CD4-positive, alpha-beta T cell treated with Interleukin-4 for 4 hours (primary cell): ENCODE results near the gene PM20D1.

Source experiments
- DNase-seq: peaks from one replicate; pipeline ENCODE4 v3.0.0-alpha.2; 2020

The PM20D1 gene

DNA sequence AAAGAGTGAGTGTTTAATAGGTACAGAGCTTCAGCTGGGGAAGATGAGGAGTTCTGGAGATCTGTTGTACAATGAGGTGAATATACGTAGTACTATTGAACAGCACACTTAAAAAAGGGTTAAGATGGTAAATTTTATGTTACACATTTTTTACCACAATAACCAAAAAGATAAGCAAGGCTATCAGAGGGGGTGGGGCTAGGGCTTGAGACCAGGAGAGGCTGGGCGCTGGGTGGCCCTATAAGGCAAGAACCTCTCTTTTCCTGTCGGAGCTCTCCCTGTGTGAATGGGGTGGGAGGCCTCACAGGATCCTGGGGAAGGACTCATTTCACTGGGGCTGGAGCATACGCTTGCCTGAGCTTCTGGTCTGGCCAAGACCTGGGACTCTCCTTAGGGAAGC lies 45.9 kb downstream of the PM20D1 start:
- no peak for DNase-seq

DNA sequence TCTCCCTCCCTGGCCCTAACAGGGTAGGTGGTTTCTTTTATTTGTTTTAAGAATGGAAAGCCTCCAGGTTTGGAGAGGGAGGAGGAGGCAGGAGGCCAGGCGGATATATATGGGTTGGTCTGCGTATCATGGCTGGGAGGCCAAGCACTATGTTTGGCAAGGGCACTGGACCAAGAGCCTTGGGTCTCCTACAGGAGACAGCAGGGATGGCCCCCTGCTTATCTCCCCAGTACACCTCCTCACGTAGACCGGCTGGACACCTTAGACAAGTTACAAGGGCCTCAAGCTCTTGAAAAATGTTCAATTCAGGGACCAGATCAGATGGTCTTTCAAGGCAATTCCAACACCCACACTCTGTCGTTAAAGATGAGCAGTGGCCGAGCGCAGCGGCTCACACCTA lies 47.9 kb downstream of the PM20D1 start:
- DNase-seq: no peak

DNA sequence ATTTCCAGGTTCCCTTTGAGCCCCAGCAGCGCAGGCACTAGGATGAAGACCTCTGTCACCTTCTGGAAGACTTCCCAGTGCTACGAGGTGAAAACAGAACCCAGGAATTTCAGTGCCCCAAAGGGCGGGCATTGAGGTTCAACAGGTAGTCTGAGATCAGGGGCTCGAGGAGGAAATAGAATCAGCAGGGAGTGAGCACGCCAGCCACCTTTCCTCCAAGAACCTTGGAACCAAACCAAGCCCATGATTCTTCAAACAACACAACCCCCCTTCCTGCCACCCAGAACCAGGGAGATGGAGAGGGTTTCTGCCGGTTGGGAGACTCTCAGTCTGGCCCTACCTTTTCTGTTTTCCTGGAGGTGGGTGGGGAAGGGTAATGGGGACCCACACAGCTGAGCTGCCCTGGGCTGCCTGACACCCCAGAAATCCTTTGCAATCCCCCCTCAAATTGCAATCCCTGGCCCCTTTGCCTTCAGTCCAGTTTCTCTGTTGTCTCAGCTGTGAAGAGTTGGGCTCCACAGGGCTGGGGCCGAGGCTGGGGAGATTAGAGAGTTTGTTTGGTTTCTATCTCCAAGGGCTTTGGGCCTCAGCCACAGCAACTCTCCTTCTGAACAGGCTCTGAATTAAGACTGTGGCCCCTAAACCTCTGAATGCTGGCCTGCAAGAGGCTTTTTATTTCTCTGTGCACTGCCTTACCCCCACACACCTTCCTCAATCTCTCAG lies 48.8 kb downstream of the PM20D1 start:
- DNase-seq: no peak

DNA sequence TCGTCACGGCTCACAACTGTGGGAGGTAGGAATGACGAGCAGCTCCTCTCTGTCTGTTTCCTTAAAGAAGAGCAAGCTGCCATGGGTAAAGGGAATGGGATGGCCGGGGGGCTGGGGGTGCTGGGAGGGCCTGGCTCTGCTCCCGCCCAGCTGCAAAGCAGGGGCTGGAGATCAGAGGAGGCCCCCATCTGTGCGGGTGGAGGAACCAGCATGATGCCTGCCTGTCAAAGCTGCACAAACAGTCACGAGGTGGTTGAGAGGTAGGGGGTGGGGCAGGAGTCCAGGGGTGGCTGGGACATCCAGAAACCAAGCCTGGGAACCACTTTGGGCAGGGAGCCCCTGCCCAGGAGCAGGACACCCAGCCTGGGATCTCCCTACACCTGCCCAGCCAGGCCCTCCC lies 49.5 kb downstream of the PM20D1 start:
- no peak for DNase-seq

DNA sequence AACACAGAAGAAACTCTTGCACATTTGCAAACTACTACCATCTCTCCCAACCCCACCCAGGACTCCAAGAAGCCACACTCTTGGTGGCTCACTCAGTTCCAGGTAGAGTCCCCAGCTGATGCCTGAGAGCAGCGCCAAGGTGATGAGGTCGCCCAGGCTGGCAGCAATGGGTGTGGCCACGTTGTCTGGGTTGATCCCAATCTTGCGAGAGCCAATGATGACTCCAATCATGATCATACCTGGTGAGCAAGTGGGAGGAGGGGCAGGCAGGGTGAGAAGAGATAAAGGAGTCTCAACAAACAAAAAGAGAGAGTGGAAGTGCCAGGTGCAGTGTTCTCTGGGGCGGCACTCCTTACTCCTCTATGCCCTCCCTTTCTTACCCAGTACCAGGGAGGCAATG lies 51.4 kb downstream of the PM20D1 start:
- DNase-seq: no peak

DNA sequence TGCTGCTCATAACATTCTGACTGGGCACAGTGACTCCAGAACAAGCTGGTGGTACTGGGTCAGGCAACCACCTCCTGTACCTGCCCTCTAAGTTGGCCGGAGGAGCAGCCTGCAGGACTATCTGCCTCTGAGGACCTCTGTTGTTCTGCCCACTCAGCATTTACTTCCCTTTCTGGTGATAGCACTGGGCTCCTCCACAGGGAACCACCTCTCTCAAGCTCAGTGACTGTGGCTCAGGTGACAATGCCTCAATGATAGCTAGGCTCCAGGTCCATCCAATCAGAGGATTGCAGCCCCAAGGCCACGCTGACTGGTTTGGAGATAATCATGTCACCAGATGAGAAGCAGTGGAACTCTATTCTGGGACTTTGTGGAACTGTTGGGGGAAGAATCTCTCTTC lies 52.8 kb downstream of the PM20D1 start:
- DNase-seq: no peak

DNA sequence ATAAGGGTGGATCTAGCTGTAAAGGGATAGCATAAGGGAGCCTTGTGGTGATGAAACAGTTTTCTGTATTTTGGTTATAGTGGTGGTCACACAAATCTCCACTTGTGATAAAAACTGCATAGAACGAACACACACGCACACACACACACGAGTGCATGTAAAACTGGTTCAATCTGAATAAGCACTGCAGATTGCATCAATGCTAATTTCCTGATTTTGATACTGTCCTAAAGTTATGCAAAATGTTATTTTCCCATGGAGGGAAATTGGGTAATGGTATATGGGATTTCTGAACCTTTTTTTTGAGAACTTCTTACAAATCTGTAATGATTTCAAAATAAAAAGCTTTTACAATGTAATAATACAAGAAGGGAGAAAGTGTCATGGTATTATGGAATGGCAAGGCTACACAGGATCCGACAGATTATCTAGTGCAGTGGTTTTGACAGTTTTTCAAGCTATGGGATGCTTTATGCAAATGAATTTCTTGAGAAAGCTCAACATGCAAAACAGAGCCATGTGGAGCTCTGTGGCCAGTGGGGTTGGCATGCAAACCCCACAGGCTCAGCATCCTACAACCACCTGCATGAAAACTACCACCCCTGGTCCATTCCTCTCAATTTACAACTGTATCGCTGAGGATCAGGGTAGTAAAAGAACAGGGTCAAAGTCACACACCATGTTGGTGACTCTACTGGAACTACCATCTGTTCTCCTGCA lies 55.8 kb downstream of the PM20D1 start:
- no peak for DNase-seq

DNA sequence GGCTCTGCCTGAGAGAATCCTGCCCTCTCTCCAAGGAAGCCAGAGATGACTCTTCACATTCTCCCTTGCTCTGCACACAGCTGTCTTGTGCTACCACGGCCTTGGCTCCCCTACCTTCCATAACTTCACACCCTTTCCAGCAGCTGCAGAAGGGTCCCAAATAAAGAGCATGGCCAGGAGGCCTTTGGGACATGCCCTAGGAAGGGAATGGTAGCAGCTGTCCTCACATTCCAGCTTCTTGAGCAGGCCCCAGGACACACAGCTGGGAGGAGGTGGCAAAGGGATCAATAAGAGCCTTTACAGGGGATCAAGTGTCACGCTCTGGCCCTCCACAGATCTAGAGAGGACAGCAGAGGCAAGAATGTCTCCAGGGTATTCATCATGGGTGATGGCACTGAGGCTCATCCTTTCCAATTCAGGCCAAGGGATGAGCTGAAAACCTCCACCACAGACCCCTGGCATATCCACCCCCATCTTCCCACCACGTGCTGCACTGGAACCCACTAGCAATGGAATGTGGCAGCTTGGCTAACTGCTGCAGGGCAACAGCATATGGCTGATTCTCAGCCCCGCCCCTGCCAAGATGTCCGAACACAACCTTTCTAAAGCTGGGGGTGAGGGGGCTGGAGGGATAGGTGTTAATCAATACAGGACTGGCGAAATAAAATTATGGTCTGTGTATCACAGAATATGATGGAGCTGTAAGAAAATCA lies 56.8 kb downstream of the PM20D1 start:
- DNase-seq: no peak

DNA sequence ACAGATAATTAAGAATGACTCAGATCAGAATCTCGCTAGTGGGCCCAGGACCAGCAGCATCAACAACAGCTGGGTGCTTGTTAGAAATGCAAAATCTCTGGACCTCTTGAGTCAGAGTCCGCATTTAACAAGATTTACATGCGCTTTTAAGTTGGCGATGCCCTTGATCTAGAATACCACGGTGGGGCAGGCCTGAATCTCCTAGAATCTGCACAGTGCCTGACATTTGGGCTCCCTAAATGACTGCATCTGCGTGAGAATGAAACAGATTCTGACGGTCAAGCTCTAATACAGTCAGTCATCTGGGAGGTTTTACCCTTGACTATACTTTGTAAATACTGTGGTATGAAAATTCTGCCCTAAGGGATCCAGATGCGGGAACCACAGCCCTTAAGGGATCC lies 57.5 kb downstream of the PM20D1 start:
- no peak for DNase-seq

DNA sequence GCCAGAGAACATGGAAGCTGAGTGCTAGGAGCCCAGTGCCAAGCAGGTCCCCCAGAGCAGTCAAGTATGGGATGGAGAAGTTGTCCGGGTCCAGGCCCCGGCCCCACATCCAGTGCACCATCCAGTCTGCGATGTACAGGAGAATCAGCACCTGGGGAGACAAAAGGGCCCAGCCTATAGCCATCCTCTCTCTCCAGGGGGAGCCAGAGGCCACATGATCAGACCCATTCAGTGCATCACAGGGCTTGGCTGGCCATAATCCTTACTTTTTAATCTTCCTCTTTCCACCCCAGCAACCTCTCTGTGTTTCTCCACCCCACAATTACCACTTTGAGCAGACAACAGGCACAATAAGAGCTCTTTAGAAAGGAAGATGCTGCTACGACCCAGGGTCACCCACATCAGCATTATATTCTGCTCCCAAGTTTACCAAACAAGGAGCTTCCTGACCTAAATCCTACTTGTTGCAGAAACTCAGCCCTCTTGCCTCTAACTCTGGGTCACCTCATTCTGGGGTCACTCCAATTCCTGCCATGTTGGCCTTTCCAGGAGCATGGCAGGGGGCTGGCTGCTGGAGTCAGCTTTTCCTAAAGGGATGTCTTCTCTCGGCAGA lies 58.3 kb downstream of the PM20D1 start:
- peak; percentile 61 for DNase-seq

DNA sequence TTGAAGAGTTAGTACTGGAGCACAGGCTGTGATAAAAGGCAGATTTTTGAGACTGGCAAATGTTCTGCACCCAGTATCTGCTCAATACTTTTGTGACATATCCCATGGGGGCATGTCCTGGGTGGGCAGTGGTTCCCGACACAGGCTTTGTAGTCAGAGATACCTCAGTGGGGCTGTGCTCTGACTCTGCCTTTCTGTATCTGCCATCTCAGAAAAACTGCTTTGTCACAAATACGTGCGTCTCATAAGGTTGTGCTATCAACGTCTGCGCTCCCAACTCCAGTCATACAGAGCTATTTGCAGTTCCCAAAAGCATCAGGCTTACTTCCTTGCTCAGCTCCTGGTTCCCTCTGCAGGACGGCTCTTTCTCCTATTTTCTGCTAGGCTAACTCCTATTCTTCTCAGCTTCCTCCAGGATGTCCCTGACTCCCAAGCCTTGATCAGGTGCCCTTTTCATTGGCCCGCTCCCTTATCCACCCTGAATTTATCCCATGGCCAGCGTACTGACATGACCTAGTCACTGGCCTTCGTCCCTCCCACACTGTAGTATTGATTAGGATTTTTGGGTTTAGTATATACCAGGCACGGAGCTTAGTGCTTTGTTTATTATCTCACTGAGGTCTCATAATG lies 62.5 kb downstream of the PM20D1 start:
- no peak for DNase-seq

DNA sequence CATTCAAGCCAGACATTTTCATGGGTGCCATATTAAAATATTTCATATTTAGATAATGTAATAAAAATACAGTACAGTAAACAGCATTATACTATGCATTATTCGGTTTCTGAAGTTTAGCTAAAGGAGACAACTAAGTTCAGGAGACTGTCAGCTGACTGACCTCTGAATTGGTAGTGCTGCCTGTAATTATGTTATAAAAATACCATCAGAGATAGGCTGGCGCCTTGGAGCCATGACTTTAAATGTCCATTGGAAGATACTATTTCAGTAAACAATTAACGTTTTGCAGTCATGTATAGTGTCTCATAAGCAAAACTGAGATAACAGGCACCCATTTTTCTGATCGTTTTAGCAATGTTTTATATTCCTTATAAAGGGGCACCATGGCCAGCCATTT lies 63.3 kb downstream of the PM20D1 start:
- no peak for DNase-seq

DNA sequence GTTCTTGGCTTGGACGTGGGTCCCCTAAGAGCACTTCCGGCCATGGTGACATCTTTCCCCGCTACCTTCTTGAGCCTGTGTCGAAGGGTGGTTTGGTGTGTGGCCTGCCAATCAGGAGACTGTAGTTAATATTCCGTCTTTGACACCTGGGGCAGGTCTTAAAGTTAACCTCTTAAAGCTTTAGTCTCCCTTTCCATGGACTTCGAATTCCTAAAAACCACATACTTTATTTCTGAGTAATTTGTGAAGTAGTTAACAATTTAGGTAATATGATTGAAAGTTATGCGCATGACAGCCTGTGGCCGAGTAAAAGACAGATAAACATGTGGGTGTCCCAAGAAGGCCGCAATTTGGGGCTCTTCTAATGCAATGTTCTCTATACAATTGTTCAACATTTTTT lies 64.5 kb downstream of the PM20D1 start:
- no peak for DNase-seq

DNA sequence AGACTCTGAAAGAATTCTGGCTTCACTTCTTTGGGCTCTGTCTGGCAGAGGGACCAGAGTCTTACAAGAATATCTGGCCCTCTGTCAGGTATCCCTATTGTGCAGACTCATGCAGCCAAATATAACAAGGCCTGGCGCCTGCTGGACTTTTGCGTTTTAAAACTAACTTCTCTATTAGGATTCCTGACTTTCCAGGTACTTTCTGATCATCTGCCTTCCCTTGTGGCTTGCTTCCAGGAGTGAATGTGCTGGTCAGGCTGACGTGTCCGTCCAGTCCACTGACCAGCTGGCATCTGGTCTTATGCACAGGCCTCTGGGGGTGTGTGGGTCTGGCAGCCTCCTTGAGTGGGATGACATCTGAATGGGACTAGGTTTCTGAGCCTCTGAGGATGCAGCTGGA lies 66.0 kb downstream of the PM20D1 start:
- no peak for DNase-seq

DNA sequence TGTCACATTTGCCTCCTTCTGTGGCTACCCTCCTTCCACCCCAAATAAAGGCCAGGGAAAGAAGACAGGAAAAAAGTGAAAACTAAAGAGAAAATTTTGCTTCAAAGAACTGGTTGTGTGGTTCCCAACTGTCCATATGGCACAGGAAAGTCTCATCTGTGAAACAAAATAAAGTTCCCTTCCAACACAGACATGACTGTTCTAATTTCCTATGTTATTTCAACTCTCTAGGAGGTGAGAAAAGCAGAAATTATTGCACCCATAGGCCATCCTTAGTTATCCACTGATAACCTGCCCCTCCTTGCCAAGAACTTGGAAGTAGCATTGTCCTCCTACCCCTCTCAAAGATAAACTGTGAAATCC lies 66.5 kb downstream of the PM20D1 start:
- DNase-seq: no peak

DNA sequence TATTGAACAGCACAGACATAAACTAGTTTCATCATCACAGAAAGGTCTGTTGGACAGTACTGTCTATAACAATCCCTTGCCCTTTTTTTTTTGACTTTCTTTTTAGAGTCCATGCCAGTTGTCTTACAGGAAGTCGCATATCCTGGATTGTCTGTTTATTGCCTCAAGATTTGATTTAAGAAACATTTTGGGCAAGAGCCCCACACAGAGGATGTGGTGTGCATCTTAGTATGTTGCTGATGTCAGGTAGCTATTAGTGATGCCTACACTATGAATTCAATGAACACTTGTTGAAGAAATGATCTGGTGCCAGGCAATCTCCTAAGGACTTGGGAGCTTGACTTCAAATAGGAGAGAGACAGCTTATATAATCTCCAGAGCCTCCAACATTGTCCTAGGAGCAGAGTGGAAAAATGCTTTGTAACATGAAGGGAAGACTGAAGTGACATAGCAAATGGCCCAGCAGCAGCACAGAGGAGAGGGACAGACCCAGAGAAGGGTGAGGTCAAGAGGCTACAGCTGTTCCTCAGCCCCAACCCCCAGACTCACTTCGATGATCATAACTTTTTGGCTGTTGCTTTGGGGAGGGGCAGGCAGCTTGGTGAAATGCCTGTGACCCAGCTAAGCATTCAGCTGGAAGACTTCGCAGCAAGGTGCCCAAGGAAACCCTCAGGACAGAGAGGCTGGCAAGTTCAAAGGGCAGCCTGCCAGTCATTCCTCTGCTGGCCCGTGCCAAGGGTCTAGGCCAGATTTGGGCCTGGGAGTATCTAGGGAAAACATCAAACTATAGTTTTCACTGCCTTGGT lies 67.1 kb downstream of the PM20D1 start:
- DNase-seq: no peak

DNA sequence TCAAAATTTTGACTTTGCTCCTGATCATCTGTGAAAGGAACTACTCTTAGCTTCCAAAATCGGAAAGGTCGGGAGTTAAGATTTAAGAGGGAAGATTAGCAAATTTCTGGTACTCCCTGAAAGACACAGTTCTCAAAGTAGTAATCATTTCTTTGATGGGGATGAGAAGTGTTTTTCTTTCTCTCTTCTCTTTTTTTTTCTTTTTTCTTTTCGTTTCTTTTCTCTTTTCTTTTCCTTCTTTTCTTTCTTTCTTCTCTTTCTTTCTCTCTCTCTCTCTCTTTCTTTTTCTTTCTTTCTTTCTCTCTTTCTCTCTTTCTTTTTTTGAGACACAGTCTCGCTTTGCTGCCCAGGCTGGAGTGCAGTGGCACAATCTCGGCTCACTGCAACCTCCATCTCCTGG lies 69.6 kb downstream of the PM20D1 start:
- no peak for DNase-seq
